DMS114 treated with DMSO at 0.1 percent for 48 hours (cell line): Measurements from ENCODE around the gene SLC24A4.

ENCODE experiments used
- DNase-seq: peaks from one replicate; lab custom pipeline; 2025; ENCODE audit not compliant: unreplicated experiment; lab: John Stamatoyannopoulos, UW

The SLC24A4 gene

GRCh38 chr14:92514844-92515514 lies 192.0 kb downstream of the SLC24A4 start:
- DNase-seq, result no peak

DNA sequence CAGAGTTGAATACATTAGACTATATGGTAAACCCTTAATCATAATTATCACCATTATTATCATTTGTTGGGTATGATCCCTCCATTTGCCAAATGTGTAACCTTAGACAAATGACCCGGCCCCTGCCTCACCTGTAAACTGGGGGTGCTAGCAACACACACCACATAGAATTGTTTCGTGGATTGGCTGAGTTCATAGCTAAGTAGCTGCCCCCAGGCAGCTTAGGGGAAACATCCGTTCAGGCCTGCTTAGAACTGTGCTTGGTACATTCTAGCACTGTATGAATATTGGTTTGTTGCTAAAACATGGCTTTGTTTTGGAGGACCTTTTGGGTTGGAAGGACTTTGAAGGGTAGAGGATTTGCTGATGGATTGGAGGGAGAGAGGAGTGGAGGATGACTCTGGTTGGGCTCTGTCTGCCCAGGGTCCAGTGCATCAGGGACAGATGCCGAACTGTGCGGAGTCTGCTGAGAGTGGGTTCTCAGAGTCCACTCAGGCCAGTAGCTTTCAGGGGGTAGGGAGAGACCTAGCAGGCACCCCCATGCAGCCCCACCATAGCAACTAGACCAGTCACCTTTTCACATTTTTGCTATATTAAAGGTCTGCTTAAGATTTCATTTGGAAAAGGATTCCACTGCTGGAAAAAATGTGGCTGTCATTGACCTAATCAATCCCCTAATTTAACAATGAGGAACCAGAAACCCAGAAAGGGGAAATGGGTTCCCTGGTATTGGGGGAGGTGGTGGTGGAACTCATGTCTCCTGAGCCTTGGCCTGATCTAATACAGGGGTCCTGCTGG lies 192.8 kb downstream of the SLC24A4 start:
- DNase-seq, result no peak

DNA sequence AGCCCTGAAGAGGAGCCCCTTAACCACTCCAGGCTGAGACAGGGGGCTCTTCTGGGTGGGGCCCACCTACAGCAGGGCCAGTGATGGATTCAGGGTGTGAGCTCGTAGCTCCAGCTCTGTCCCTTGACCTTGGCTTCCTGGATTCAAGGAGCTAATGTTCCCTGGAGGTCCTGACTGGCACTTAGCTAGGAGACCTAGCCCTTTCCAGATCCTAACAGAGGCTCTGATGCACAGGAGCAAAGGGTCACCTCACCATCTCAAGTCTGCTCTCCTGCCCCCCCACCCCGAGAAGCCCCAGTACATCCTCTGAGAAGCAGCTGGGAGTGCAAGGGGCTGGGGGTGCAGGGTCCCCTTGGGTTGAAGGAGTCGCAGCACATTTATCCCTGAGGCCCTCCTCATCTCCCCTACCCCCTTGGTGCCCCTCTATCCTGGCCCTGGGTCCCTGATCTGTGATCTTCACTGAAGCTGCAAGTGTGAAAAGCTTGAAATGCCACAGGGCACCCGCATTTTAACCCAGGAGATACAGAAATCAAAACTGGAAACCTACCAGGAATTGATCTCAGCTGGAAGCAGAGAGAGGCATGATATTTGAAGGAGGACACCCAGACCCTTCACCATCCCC lies 193.5 kb downstream of the SLC24A4 start:
- no peak for DNase-seq

DNA sequence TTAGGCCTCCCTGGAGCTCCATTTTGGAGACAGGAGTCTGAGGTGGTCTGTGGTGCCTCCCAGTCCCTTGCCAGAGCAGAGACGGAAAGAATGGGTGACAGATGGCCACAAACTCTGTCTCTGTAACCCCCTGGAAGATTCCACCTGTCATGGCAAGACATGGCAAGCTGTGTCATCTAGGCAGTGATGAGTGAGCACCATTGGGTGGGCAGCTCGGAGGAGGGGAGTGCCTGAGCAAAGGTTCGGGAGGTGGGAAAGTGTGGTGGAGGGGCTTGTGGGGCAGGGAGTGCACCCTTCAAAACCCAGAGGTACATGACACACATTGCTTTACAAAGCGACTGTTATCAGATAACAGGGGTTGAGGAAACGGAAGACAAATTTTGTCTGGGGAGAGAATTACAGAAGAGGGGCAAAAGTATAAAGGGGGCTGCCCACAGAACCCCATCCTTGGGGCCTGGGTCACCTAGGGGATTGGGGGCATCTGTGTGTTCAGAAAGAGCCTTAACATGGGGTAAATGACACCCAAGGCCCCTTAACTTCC lies 194.1 kb downstream of the SLC24A4 start:
- no peak for DNase-seq

DNA sequence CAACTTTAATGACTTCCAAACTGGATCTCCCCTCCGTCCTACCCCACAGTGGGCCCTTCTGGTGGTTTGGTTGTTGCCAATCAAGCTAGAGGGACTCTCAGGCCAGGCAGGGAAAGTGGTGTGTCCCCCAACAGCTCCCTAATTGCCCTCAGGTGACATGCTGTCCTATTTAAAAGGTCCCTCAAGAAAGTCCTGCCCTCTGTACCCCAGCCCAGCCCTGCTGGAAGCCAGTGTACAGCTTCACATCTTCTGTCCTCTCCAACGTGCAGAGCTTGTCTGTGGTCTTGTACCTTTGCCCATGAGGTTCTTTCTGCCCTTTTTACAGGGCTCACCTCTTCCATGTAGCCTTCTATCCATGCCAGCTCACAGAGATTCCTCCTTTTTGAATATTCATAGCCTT lies 194.8 kb downstream of the SLC24A4 start:
- DNase-seq, result no peak

GRCh38 chr14:92519246-92520101 lies 196.5 kb downstream of the SLC24A4 start:
- DNase-seq, result no peak

DNA sequence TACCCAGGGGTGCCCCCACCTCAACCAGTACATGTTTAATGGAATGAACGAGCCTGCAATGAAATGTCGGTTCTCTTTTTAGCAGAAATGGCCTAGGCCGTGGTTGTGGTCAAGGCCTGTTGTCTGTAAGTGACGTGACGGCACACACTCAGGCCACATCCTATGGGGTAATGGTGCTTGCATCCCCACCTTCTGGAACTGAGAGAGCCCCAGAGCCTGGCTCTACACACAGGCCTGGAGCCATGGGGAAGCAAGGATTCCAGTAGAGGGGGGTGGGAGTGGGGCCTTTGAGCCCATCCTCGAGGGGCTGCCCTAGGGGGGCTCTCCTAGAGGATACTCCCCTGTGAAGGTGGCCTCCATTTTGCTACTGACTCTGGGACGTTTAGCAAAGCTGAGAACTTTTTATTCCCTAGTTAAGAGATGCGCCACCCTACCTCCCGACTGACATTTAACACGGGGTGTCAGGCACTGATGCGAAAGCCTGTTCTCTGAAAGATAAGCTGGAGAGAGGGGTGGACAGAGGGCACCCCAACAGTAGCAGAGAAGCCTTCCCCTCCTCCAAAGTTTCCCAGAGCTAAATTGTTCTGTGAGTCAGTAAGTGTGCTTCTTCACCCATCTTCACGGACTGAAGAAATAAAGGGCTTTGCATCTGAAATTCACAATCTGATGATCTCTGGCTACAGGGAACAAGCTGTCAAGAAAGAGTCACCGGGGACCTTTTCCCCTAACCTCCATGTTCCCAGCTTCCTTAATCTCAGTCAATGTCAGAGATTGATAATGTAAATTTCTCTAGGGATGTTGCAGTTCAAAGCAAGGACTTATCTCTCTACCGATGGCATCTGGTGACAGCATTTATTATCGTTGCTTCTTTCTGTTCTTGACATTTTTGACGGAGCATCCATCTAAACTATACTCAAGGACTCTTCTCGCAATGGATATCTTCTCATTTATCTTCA lies 197.4 kb downstream of the SLC24A4 start:
- no peak for DNase-seq

GRCh38 chr14:92521058-92521415 lies 198.1 kb downstream of the SLC24A4 start:
- no peak for DNase-seq

DNA sequence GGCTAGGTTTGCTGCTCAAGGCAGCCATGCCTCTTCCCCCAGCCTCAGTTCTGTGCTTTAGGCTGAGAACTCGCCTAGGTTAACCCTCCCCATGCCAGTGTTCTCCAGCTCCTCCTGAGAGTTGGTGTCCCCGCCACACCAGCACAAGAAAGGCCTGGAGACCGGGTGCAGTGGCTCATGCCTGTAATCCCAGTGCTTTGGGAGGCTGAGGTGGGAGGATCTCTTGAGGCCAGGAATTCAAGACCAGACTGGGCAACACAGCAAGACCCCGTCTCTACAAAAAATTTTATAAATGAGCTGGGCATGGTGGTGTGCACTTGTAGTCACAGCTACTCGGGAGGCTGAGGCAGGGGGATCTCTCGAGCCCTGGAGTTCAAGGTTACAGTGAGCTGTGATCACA lies 200.8 kb downstream of the SLC24A4 start:
- no peak for DNase-seq

- DNase-seq, result no peak
Observed at GRCh38 chr14:92524602-92525185, 201.7 kb downstream of the SLC24A4 start.

DNA sequence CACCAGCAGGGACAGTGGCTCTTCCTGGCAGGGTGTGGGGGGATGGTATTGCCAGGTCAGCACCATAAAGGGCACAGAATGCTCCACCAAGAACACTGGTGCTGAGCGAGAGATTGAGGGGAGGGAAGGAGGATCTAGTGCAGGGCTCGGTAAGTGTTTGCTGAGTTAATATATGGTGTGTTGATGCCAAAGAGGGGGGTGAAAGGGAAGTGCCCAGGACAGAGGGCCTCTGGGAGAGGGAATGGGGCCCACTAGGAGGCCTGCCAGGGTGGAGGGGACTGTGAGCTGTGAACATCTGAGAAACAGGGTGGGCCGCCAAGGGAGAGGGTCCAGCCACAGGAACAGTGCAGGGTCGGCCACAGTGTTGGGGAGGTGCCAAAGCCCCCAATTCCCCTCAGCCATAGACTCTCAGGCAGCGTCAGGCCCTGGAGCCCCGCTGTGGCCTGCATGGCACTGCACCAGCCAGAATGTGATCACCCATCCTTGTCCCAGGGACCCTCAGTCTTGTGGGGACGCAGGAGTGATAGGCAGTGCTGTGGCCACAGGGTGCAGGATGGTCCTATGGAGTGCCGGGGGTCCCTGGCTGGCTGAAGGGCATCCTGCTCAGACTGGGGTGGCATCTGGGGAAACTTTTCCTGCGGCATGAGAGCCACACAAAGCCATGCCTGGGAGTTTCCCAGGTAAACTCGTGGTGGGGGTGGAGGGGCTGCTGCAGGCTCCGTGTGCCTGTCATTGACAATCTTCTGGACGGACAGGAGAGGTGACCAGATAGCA lies 202.5 kb downstream of the SLC24A4 start:
- DNase-seq, result no peak

GRCh38 chr14:92527721-92528120 lies 204.8 kb downstream of the SLC24A4 start:
- no peak for DNase-seq

GRCh38 chr14:92528486-92529100 lies 205.6 kb downstream of the SLC24A4 start:
- DNase-seq, result no peak

DNA sequence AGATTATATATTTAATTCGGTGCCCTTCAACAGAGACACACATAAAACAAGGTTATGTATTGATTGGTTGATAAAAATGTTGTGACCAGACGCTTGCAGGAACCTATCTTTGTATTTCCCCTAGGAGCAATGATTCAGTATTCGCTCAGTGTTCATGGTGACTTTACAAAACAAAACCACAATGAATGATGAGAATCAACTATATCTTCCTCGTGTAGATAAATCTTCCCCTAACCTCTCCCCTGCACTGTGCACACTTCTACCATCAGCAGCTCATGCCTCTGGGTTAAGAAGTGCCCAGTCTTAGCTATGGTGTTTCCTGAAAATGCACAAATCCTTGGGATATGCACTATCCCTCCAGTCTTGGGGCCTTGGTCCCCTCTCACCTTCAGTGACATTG lies 206.9 kb downstream of the SLC24A4 start:
- no peak for DNase-seq

GRCh38 chr14:92531106-92531873 lies 208.3 kb downstream of the SLC24A4 start:
- DNase-seq, result no peak

DNA sequence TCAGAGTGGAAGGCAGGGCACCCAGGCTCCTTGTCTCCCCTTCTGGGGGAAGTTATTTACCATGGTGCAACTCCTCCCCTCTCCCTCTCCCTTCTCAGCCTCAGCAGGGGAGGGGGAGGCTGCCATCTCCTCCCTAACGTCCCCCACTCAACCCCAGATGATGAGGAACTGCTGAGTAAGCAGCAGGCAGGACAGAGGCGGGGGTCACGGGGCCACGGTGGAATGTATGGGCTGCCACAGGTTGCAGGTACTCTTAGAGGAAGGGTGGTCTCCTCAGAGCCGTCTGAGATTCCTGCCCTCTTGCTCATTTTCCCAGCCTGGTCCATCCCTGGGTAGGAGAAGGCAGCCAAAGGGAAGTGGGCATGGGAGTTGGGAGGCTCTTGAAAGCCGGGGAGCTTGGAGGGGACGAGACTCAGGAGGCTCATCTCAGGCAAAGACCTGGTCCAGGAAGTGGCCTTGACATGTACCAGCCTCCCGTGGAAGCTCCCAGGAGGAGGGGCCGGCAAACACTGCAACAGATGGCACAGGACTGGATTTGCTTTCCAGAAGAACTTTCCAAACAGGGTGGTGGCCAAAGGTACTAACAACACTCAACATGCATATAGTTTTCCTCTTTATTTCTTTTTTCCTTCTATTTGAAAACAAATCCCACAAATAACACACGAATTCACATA lies 209.7 kb downstream of the SLC24A4 start:
- no peak for DNase-seq
